IMR-90 (cell line): ENCODE results near the gene MGAT5. TPM values are rescaled to one million over a fixed set of nuclear protein-coding genes. Genes with fewer than 3 reads are reported as not detected.

Source experiments
- ATAC-seq: fragments of 200-7000 bp; cut with Tn5 transposase; 2 replicates; pipeline ENCODE4 v1.9.1; 2020; ENCODE audit warnings: low read depth, mild to moderate bottlenecking, moderate library complexity
- BruUV-seq: library from RNA; stranded (reverse); fragments of 400-500 nt; replicated peaks from 2 replicates; lab custom pipeline; 2021; lab: Mats Ljungman, UMichigan
- CTCF ChIA-PET: fragments of 300-600 bp; formaldehyde crosslinking; extraction: SDS; loops from one replicate; lab custom pipeline; 2021; ENCODE audit warnings: antibody characterized with exemption; lab: Yijun Ruan, JAX
- POLR2A ChIA-PET: fragments of 300-600 bp; sonication (Branson Sonifier 250); formaldehyde crosslinking; loops from one replicate; lab custom pipeline; 2022; ENCODE audit warnings: antibody characterized with exemption; ENCODE audit not compliant: unreplicated experiment; lab: Charles Lee
- DNase-seq: peaks from one replicate; pipeline ENCODE4 v3.0.0; 2013
- H2AFZ ChIP-seq: replicated peaks from 2 replicates; pipeline ENCODE3; 2013; ENCODE audit warnings: low read length, mild to moderate bottlenecking; ENCODE audit not compliant: poor library complexity
- H2AK5ac ChIP-seq: 2 replicates; pipeline ENCODE4 v1.6.1; 2013; ENCODE audit warnings: low read depth, low read length, inconsistent platforms
- H2AK9ac ChIP-seq: replicated peaks from 2 replicates; pipeline ENCODE3; 2013; ENCODE audit warnings: mild to moderate bottlenecking, low read depth, low read length, moderate library complexity; ENCODE audit not compliant: poor library complexity
- H2BK120ac ChIP-seq: 2 replicates; pipeline ENCODE4 v1.6.1; 2013; ENCODE audit warnings: low read depth, low read length, inconsistent platforms
- H2BK15ac ChIP-seq: 3 replicates; pipeline ENCODE4 v1.6.1; 2013; ENCODE audit warnings: low read depth, low read length, inconsistent platforms
- H2BK20ac ChIP-seq: 2 replicates; pipeline ENCODE4 v1.6.1; 2013; ENCODE audit warnings: low read depth, mild to moderate bottlenecking, inconsistent platforms, low read length, moderate library complexity
- H2BK5ac ChIP-seq: 2 replicates; pipeline ENCODE4 v1.6.1; 2013; ENCODE audit warnings: mild to moderate bottlenecking, low read depth, low read length, inconsistent platforms; ENCODE audit not compliant: poor library complexity, severe bottlenecking
- H3K14ac ChIP-seq: replicated peaks from 2 replicates; pipeline ENCODE4 v1.6.1; 2013; ENCODE audit warnings: low read depth, low read length, inconsistent platforms
- H3K18ac ChIP-seq: 2 replicates; pipeline ENCODE4 v1.6.1; 2013; ENCODE audit warnings: low read depth, low read length, control low read depth
- H3K23ac ChIP-seq: 2 replicates; pipeline ENCODE4 v1.6.1; 2013; ENCODE audit warnings: low read depth, low read length, inconsistent platforms
- H3K27ac ChIP-seq: 2 replicates; pipeline ENCODE4 v1.5.1; 2013; ENCODE audit warnings: mild to moderate bottlenecking, control low read depth, low read length; ENCODE audit not compliant: insufficient read depth
- H3K27me3 ChIP-seq: 2 replicates; pipeline ENCODE4 v1.6.1; 2013; ENCODE audit warnings: low read length; ENCODE audit not compliant: control insufficient read depth, insufficient read depth
- H3K36me3 ChIP-seq: 2 replicates; pipeline ENCODE4 v1.6.1; 2013; ENCODE audit warnings: low read length, mixed read lengths; ENCODE audit not compliant: control insufficient read depth, insufficient read depth
- H3K4ac ChIP-seq: 2 replicates; pipeline ENCODE4 v1.6.1; 2013; ENCODE audit warnings: low read depth, low read length, inconsistent platforms
- H3K4me1 ChIP-seq: 2 replicates; pipeline ENCODE4 v1.6.1; 2013; ENCODE audit warnings: low read length, mixed read lengths; ENCODE audit not compliant: control insufficient read depth, insufficient read depth
- H3K4me2 ChIP-seq: 2 replicates; pipeline ENCODE4 v1.6.1; 2013; ENCODE audit warnings: low read depth, mild to moderate bottlenecking, control low read depth, low read length, moderate library complexity
- H3K4me3 ChIP-seq: 2 replicates; pipeline ENCODE4 v1.5.1; 2013; ENCODE audit warnings: low read depth, mild to moderate bottlenecking, control low read depth, low read length, moderate library complexity; ENCODE audit not compliant: insufficient read depth
- H3K56ac ChIP-seq: 2 replicates; pipeline ENCODE4 v1.6.1; 2013; ENCODE audit warnings: low read length, inconsistent platforms; ENCODE audit not compliant: insufficient read depth; ENCODE audit errors: extremely low read depth
- H3K79me1 ChIP-seq, 2 experiments: 2 replicates each; pipeline ENCODE4 v1.6.1; 2013; ENCODE audit warnings: low read length in 2 of 2, inconsistent platforms in 1 of 2, low read depth in 1 of 2
- H3K9ac ChIP-seq: 2 replicates; pipeline ENCODE4 v1.6.1; 2013; ENCODE audit warnings: low read depth, low read length, control low read depth
- H3K9me1 ChIP-seq: 2 replicates; pipeline ENCODE4 v1.6.1; 2013; ENCODE audit warnings: low read length, inconsistent platforms; ENCODE audit not compliant: insufficient read depth
- H3K9me3 ChIP-seq: 2 replicates; pipeline ENCODE4 v1.6.1; 2013; ENCODE audit warnings: low read length; ENCODE audit not compliant: control insufficient read depth, insufficient read depth
- H4K20me1 ChIP-seq: 2 replicates; pipeline ENCODE4 v1.6.1; 2013; ENCODE audit warnings: low read length, inconsistent platforms; ENCODE audit not compliant: insufficient read depth
- H4K5ac ChIP-seq: 2 replicates; pipeline ENCODE4 v1.6.1; 2013; ENCODE audit warnings: mild to moderate bottlenecking, low read depth, low read length, control low read depth
- H4K8ac ChIP-seq, 2 experiments: 2 replicates each; pipeline ENCODE4 v1.6.1; 2013; ENCODE audit warnings: low read depth in 2 of 2, low read length in 2 of 2, control low read depth in 1 of 2, inconsistent platforms in 1 of 2
- H4K91ac ChIP-seq: 2 replicates; pipeline ENCODE4 v1.6.1; 2013; ENCODE audit warnings: low read depth, low read length, inconsistent platforms; ENCODE audit not compliant: insufficient read depth
- BHLHE40 ChIP-seq: fragments of 150-350 bp; IDR thresholded peaks from 2 replicates; pipeline ENCODE4 v1.6.1; 2016; ENCODE audit warnings: mild to moderate bottlenecking, low read depth, low read length
- CEBPB ChIP-seq: IDR thresholded peaks from 2 replicates; pipeline ENCODE4 v1.6.1; 2012; ENCODE audit warnings: low read depth, low read length, improper control_type of control experiment
- CHD1 ChIP-seq: IDR thresholded peaks from 2 replicates; pipeline ENCODE4 v1.6.1; 2012; ENCODE audit warnings: low read depth, low read length, improper control_type of control experiment
- CTCF ChIP-seq: conservative IDR thresholded peaks from 2 replicates; pipeline ENCODE4 v1.5.1; 2012; ENCODE audit warnings: mild to moderate bottlenecking, low read depth, low read length, improper control_type of control experiment
- ELK1 ChIP-seq: fragments of 150-350 bp; IDR thresholded peaks from 2 replicates; pipeline ENCODE4 v1.6.1; 2016; ENCODE audit warnings: low read depth, mild to moderate bottlenecking, low read length, moderate library complexity, borderline replicate concordance
- MAFK ChIP-seq: IDR thresholded peaks from 2 replicates; pipeline ENCODE4 v1.6.1; 2012; ENCODE audit warnings: low read depth, low read length, improper control_type of control experiment
- MAZ ChIP-seq: IDR thresholded peaks from 2 replicates; pipeline ENCODE4 v1.6.1; 2012; ENCODE audit warnings: low read depth, mild to moderate bottlenecking, low read length, improper control_type of control experiment, moderate library complexity, borderline replicate concordance
- MXI1 ChIP-seq: IDR thresholded peaks from 2 replicates; pipeline ENCODE4 v1.6.1; 2012; ENCODE audit warnings: low read depth, mild to moderate bottlenecking, low read length, moderate library complexity, borderline replicate concordance
- POLR2A ChIP-seq: IDR thresholded peaks from 2 replicates; pipeline ENCODE4 v1.6.1; 2012; ENCODE audit warnings: mild to moderate bottlenecking, low read depth, low read length
- RFX5 ChIP-seq: IDR thresholded peaks from 2 replicates; pipeline ENCODE4 v1.8.0; 2012; ENCODE audit warnings: low read depth, mild to moderate bottlenecking, low read length, moderate library complexity
- USF2 ChIP-seq: fragments of 150-350 bp; IDR thresholded peaks from 2 replicates; pipeline ENCODE4 v1.6.1; 2017; ENCODE audit warnings: mild to moderate bottlenecking, antibody characterized with exemption, low read length, low read depth
- WGBS, 2 experiments: methylation state at CpG; one replicate each; pipeline versions ENCODE4 v1.1.5 to v1.1.7; 2013; ENCODE audit warnings: missing lambda C conversion rate in 2 of 2; ENCODE audit not compliant: insufficient read length in 1 of 2; ENCODE audit errors: extremely low coverage in 2 of 2; 5-methylcytosine and 5-hydroxymethylcytosine counted together
- dilution Hi-C: fragments of 300-500 bp; cut with HindIII; formaldehyde crosslinking; loops from one replicate; pipeline ENCODE4 v1.14.3; 2018; ENCODE audit warnings: low sequenced_read_pairs; ENCODE audit not compliant: unreplicated experiment
- in situ Hi-C: fragments of 300-500 bp; cut with MboI; formaldehyde crosslinking; loops from 3 replicates; pipeline ENCODE4 v1.14.3; 2019; ENCODE audit warnings: low sequenced_read_pairs, inconsistent platforms, mixed read lengths
- intact Hi-C: fragments of 100-400 bp; cut with micrococcal nuclease; formaldehyde crosslinking; loops from 2 replicates; pipeline ENCODE4 v1.10.0; 2022
- polyA plus RNA-seq, 3 experiments: library from polyadenylated mRNA; depleted of rRNA; stranded (reverse); fragments of >200 nt; gene quantifications; 2 replicates each; pipeline ENCODE4 v1.2.3, GENCODE V29; 2012; ENCODE audit warnings: low replicate concordance in 1 of 3
- total RNA-seq: library from RNA; depleted of rRNA; stranded (reverse); fragments of >200 nt; gene quantifications from 2 replicates; pipeline ENCODE4 v1.2.3, GENCODE V29; 2012

The MGAT5 gene
- total and polyA plus RNA-seq, 2 of the 4 experiments (the other 2 are of a cell fraction) = 22.9 to 59.9 TPM

GRCh38 chr2:134417968-134418582, 164.2 kb downstream of the MGAT5 start:
- Histone ChIP-seq H3K9ac (no peak overlapping the region), H3K4me2 (no peak overlapping the region), H3K56ac (no peak overlapping the region), H3K36me3 (peaks cover 17% of the 10 kb centered on the region), H2AK5ac (no peak overlapping the region), H3K4me3 (no peak overlapping the region), H2BK5ac (no peak overlapping the region), H3K79me1 (peaks cover 0 to 27% of the 10 kb centered on the region in 2 experiments; a peak in 3 of 4 replicates), H3K14ac (no peak overlapping the region), H2BK15ac (no peak overlapping the region), H4K20me1 (no peaks in the 10 kb centered on the region; the same call in 1 of the 2 replicates), H2BK20ac (no peak overlapping the region), H3K4me1 (peaks cover 4% of the 10 kb centered on the region), H4K91ac (no peak overlapping the region), H4K8ac (no peak overlapping the region), H2BK120ac (no peak overlapping the region), H3K27me3 (no peaks in the 10 kb centered on the region), H3K9me1 (peaks cover 8% of the 10 kb centered on the region), H3K4ac (no peak overlapping the region), H2AK9ac (peak overlapping the region; percentile 25), H4K5ac (no peak overlapping the region), H3K9me3 (no peaks in the 10 kb centered on the region), H3K27ac (no peak overlapping the region), H3K18ac (no peak overlapping the region), H2AFZ (no peak overlapping the region), H3K23ac (no peak overlapping the region)
- intact Hi-C loops = no loop called here
- TF ChIP-seq USF2 (no peak), MXI1 (no peak), BHLHE40 (no peak), CHD1 (no peak), POLR2A (no peak), RFX5 (no peak), CEBPB (no peak), MAZ (no peak), CTCF (no peak), ELK1 (no peak), MAFK (no peak)
- CTCF ChIA-PET = no interaction called here
- DNase-seq (no peak), ATAC-seq (no peak)
- in situ Hi-C loops = loop anchor here (25.0 kb wide), 1 partner anchor 531 kb away; no protein-coding TSS in a partner anchor
- dilution Hi-C loops = no loop called here
- 100% methylated on average over 1 of the region's 5 CpGs; no CpG with 5 or more reads in 1 of the 2 experiments for WGBS, 2 experiments
- POLR2A ChIA-PET = no interaction called here
- no TSS peak for BruUV-seq
